DOHH2 (cell line): ENCODE measurements around the gene EFNA5.

Experiments used
- H3F3A ChIP-seq: fragments of 200-600 bp; sonication (generic), shearing (Covaris generic); 2 replicates; pipeline ENCODE4 v1.6.0; 2016; ENCODE audit warnings: antibody characterized with exemption, mild to moderate bottlenecking; ENCODE audit not compliant: control insufficient read depth, insufficient read depth
- H3K27ac ChIP-seq: fragments of 200-600 bp; sonication (generic); 2 replicates; pipeline ENCODE4 v1.5.1; 2014; ENCODE audit warnings: low read depth, mild to moderate bottlenecking, low read length, moderate library complexity
- H3K27me3 ChIP-seq: fragments of 200-600 bp; sonication (generic); 2 replicates; pipeline ENCODE4 v1.6.1; 2014; ENCODE audit warnings: mild to moderate bottlenecking, low read length, mixed read lengths; ENCODE audit not compliant: control insufficient read depth
- H3K36me3 ChIP-seq: fragments of 200-600 bp; sonication (generic); 2 replicates; pipeline ENCODE4 v1.6.1; 2014; ENCODE audit warnings: mild to moderate bottlenecking, low read length, moderate library complexity, mixed read lengths; ENCODE audit not compliant: control insufficient read depth
- H3K4me1 ChIP-seq: fragments of 200-600 bp; sonication (generic); 2 replicates; pipeline ENCODE4 v1.6.1; 2014; ENCODE audit warnings: mild to moderate bottlenecking, low read length, mixed read lengths; ENCODE audit not compliant: control insufficient read depth
- H3K4me2 ChIP-seq: fragments of 200-600 bp; sonication (generic); 2 replicates; pipeline ENCODE4 v1.6.0; 2014; ENCODE audit warnings: mild to moderate bottlenecking, low read length, moderate library complexity
- H3K4me3 ChIP-seq: fragments of 200-600 bp; sonication (generic); 2 replicates; pipeline ENCODE4 v1.5.1; 2014; ENCODE audit warnings: mild to moderate bottlenecking, low read length, mixed read lengths
- H3K79me2 ChIP-seq: fragments of 200-600 bp; sonication (generic); 2 replicates; pipeline ENCODE4 v1.6.1; 2014; ENCODE audit warnings: mild to moderate bottlenecking, low read length, mixed read lengths; ENCODE audit not compliant: control insufficient read depth
- H3K9me2 ChIP-seq: fragments of 200-600 bp; sonication (generic); replicated peaks from 2 replicates; pipeline ENCODE4 v1.6.1; 2014; ENCODE audit warnings: mild to moderate bottlenecking, low read length, mixed read lengths; ENCODE audit not compliant: control insufficient read depth
- H3K9me3 ChIP-seq: fragments of 200-600 bp; sonication (generic); 2 replicates; pipeline ENCODE4 v1.6.1; 2014; ENCODE audit warnings: antibody characterized with exemption, low read length, mixed read lengths; ENCODE audit not compliant: control insufficient read depth, insufficient read depth
- H4K20me1 ChIP-seq: fragments of 200-600 bp; sonication (generic); 2 replicates; pipeline ENCODE4 v1.6.0; 2014; ENCODE audit warnings: low read depth, mild to moderate bottlenecking, antibody characterized with exemption, low read length, moderate library complexity; ENCODE audit not compliant: control insufficient read depth, insufficient read depth
- EZH2phosphoT487 ChIP-seq: fragments of 200-600 bp; sonication (generic); IDR thresholded peaks from 2 replicates; pipeline ENCODE4 v1.6.1; 2017; ENCODE audit warnings: borderline replicate concordance, mild to moderate bottlenecking, antibody characterized with exemption, low read length, moderate library complexity, mixed read lengths
- TF ChIP-seq, protein P1 (sequence below): fragments of 200-600 bp; sonication (generic); IDR thresholded peaks from one replicate; pipeline ENCODE4 v1.5.1; 2014; ENCODE audit warnings: antibody characterized with exemption, mild to moderate bottlenecking, low read depth, low read length; ENCODE audit not compliant: poor library complexity, severe bottlenecking

Gene EFNA5

DNA sequence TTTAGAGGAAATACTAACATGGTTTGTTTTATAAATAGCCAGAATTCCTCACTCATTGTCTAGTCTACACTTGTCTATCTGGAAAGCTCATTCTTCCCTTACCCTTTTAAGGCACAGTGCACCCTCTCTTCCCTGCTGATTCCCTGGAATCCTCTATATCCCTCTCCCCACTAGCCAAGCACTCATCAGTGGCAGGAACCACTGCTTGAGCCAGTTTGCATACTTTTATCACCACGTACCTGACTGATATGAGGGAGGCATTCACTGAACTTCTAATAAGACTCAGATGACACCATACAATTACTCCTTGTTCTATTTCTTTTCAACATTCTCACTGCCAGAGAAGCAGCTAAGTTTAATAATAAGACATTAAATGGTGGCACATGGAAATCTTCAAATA is 134.9 kb downstream of the EFNA5 start:
- H3K4me2 ChIP-seq = no peak overlapping the region
- no peak overlapping the region for H3K4me3 ChIP-seq
- H4K20me1 ChIP-seq = no peaks in the 10 kb centered on the region
- H3K9me3 ChIP-seq = no peaks in the 10 kb centered on the region
- no peaks in the 10 kb centered on the region for H3K4me1 ChIP-seq
- no peaks in the 10 kb centered on the region for H3K36me3 ChIP-seq
- no peaks in the 10 kb centered on the region for H3F3A ChIP-seq
- TF ChIP-seq, protein P1, sequence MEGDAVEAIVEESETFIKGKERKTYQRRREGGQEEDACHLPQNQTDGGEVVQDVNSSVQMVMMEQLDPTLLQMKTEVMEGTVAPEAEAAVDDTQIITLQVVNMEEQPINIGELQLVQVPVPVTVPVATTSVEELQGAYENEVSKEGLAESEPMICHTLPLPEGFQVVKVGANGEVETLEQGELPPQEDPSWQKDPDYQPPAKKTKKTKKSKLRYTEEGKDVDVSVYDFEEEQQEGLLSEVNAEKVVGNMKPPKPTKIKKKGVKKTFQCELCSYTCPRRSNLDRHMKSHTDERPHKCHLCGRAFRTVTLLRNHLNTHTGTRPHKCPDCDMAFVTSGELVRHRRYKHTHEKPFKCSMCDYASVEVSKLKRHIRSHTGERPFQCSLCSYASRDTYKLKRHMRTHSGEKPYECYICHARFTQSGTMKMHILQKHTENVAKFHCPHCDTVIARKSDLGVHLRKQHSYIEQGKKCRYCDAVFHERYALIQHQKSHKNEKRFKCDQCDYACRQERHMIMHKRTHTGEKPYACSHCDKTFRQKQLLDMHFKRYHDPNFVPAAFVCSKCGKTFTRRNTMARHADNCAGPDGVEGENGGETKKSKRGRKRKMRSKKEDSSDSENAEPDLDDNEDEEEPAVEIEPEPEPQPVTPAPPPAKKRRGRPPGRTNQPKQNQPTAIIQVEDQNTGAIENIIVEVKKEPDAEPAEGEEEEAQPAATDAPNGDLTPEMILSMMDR = no peak
- no peaks in the 10 kb centered on the region for H3K79me2 ChIP-seq
- H3K27me3 ChIP-seq = no peaks in the 10 kb centered on the region
- H3K27ac ChIP-seq = no peak overlapping the region
- H3K9me2 ChIP-seq = no peaks in the 10 kb centered on the region

DNA sequence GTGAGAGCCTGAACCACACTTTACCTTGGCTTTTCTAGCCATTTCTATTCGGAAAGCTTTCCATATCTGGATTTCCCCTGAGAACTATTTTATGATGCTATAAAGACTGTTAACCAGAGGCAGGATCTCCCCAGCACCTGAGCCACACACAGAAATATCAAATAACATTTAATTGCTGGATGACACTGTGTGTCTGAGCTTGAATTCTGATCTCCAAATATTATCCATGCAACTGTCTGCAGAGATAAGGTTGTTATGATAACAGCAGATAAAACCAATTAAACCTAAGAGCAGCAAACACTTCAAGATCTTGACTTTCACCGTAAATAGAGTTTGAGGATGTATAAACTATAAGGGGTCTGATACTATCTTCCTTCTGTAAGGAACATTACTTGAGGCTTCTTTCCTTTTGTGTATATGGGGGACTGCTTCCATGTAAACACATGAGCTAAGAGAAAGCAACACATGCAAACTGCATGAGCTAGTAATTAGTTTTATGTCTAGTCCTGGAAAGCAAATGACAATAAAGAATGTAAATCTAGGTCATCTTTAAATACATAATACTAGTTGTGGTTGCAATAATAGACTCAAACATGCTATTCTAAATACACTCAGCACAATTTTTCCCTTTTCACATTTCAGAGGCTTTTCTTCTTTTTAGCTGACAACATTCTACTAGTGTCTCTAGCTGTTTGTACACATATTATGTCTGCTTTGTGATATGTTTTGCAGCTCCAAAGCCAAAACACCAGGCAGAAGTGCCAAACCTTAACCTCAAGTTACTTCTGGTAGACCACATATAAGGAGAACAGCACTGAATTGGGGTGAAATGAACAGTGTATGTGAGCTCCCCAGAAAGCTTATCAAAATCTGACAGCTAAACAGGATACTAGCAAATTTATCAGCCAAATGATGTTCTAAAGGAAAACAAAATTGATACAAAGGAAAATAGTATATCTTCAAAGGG is 136.5 kb downstream of the EFNA5 start:
- no peak overlapping the region for H3K4me2 ChIP-seq
- H3F3A ChIP-seq = no peaks in the 10 kb centered on the region
- H3K27ac ChIP-seq = no peak overlapping the region
- H3K36me3 ChIP-seq = no peaks in the 10 kb centered on the region
- no peaks in the 10 kb centered on the region for H3K79me2 ChIP-seq
- no peak for TF ChIP-seq EZH2phosphoT487
- TF ChIP-seq, protein P1 = no peak
- no peaks in the 10 kb centered on the region for H3K9me3 ChIP-seq
- no peak overlapping the region for H3K4me3 ChIP-seq
- no peaks in the 10 kb centered on the region for H4K20me1 ChIP-seq
- H3K9me2 ChIP-seq = no peaks in the 10 kb centered on the region
- no peaks in the 10 kb centered on the region for H3K27me3 ChIP-seq
- no peaks in the 10 kb centered on the region for H3K4me1 ChIP-seq

DNA sequence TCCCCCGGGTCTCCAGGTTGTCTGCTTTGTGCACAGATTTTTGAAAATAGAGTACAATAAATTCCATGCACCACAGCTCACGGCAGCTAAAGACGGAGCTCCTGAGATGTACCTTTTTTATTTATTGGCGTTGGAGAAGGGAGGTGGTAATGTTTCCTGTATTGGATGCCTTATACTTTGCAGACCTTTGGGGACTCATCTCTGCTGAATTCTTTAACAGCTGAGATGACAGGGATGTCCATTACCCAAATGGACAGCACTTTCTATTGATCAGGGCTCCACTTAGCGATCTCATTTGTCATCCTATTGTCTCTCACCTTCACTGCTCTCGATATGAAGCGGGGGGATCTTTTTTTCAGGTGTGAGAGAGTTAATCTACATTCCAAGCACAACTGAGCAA is 137.8 kb downstream of the EFNA5 start:
- Histone ChIP-seq H3K9me2 (no peaks in the 10 kb centered on the region), H3K9me3 (no peaks in the 10 kb centered on the region), H3K79me2 (no peaks in the 10 kb centered on the region), H3K36me3 (no peaks in the 10 kb centered on the region), H3K4me2 (no peak overlapping the region), H3K27ac (no peak overlapping the region), H3F3A (no peaks in the 10 kb centered on the region), H3K4me1 (no peaks in the 10 kb centered on the region), H4K20me1 (no peaks in the 10 kb centered on the region), H3K4me3 (no peak overlapping the region), H3K27me3 (no peaks in the 10 kb centered on the region)
- TF ChIP-seq, protein P1 = no peak
- TF ChIP-seq EZH2phosphoT487 = no peak
